Right lobe of liver (tissue), 4 donors: ENCODE data around the gene NAALADL2.

Source experiments
- POLR2A ChIP-seq: fragments of 450-650 bp; IDR thresholded peaks from one replicate; pipeline ENCODE4 v1.6.1; 2017; ENCODE audit warnings: antibody characterized with exemption, mild to moderate bottlenecking
- TF ChIP-seq, protein P1 (sequence below), 4 donors: fragments of 200-600 bp in 3 of 4; fragments of 450-650 bp in 1 of 4; IDR thresholded peaks; one replicate each; pipeline versions ENCODE4 v1.5.1 to v1.8.0; 2016 to 2022; ENCODE audit warnings: antibody characterized with exemption in 4 of 4, mild to moderate bottlenecking in 2 of 4
- donor health status: DM: no; HTN: no; CAD: no.
- donor health status: DM: no; HTN: no; CAD: no.
- donor health status: DM: no; HTN: yes; CAD: no.

DNA sequence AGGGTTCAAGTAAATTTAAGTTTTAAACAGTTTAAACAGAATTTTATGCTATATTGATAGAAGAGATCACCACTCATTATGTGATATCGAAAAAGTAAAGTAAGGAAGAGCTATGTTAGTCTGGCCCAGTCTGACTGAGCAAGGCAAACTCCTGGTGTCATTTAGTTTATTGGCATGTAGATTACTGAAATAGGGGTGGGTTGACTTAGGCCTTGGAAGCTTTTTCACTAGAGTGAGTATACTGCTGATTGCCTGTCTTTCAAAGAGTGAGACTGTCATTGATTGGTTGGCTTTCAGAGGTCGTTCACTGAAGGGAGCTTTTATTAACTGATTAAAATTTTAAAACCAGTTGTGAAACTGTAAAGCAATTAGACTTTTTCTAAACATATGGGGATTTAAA lies 294.5 kb downstream of the NAALADL2 start:
- TF ChIP-seq, protein P1, sequence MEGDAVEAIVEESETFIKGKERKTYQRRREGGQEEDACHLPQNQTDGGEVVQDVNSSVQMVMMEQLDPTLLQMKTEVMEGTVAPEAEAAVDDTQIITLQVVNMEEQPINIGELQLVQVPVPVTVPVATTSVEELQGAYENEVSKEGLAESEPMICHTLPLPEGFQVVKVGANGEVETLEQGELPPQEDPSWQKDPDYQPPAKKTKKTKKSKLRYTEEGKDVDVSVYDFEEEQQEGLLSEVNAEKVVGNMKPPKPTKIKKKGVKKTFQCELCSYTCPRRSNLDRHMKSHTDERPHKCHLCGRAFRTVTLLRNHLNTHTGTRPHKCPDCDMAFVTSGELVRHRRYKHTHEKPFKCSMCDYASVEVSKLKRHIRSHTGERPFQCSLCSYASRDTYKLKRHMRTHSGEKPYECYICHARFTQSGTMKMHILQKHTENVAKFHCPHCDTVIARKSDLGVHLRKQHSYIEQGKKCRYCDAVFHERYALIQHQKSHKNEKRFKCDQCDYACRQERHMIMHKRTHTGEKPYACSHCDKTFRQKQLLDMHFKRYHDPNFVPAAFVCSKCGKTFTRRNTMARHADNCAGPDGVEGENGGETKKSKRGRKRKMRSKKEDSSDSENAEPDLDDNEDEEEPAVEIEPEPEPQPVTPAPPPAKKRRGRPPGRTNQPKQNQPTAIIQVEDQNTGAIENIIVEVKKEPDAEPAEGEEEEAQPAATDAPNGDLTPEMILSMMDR (IDR thresholded peaks at IDR 0.05), result no peak
- no peak for TF ChIP-seq POLR2A
